Hepatocyte (in vitro differentiated cells): Measurements from ENCODE around the gene GRIK2. TPM values are rescaled to one million over a fixed set of nuclear protein-coding genes. Genes with fewer than 3 reads are reported as not detected.

Experiments used
- DNase-seq: peaks from one replicate; pipeline ENCODE4 v3.0.0-alpha.2; 2016; ENCODE audit warnings: low spot score
- H2AFZ ChIP-seq: fragments of 200-600 bp; sonication (generic); 2 replicates; pipeline ENCODE4 v1.6.0; 2016; ENCODE audit warnings: antibody characterized with exemption, mild to moderate bottlenecking
- H3K27ac ChIP-seq: fragments of 200-600 bp; sonication (generic); 2 replicates; pipeline ENCODE4 v1.5.1; 2016; ENCODE audit warnings: mild to moderate bottlenecking
- H3K27me3 ChIP-seq: fragments of 200-600 bp; sonication (generic); 2 replicates; pipeline ENCODE4 v1.6.1; 2016
- H3K36me3 ChIP-seq: fragments of 200-600 bp; sonication (generic); replicated peaks from 2 replicates; pipeline ENCODE4 v1.5.1; 2016; ENCODE audit warnings: low read depth; ENCODE audit not compliant: insufficient read depth
- H3K4me1 ChIP-seq: fragments of 200-600 bp; sonication (generic); 2 replicates; pipeline ENCODE4 v1.5.1; 2016; ENCODE audit warnings: mild to moderate bottlenecking, moderate library complexity; ENCODE audit not compliant: insufficient read depth
- H3K4me2 ChIP-seq: fragments of 200-600 bp; sonication (generic); 2 replicates; pipeline ENCODE4 v1.6.0; 2016
- H3K4me3 ChIP-seq: fragments of 200-600 bp; sonication (generic); 2 replicates; pipeline ENCODE4 v1.5.1; 2016; ENCODE audit warnings: mild to moderate bottlenecking
- H3K79me2 ChIP-seq: fragments of 200-600 bp; sonication (generic); 2 replicates; pipeline ENCODE4 v1.6.0; 2017; ENCODE audit warnings: mild to moderate bottlenecking
- H3K9me2 ChIP-seq: fragments of 200-600 bp; sonication (generic); replicated peaks from 2 replicates; pipeline ENCODE4 v1.6.0; 2017; ENCODE audit warnings: mild to moderate bottlenecking; ENCODE audit not compliant: insufficient read depth
- H3K9me3 ChIP-seq: fragments of 200-600 bp; sonication (generic); 2 replicates; pipeline ENCODE4 v1.5.1; 2016; ENCODE audit warnings: low read depth, mild to moderate bottlenecking
- H4K20me1 ChIP-seq: fragments of 200-600 bp; sonication (generic); 2 replicates; pipeline ENCODE4 v1.6.0; 2016; ENCODE audit warnings: mild to moderate bottlenecking; ENCODE audit not compliant: insufficient read depth, poor library complexity, severe bottlenecking
- CTCF ChIP-seq: fragments of 200-600 bp; sonication (generic); IDR thresholded peaks from 2 replicates; pipeline ENCODE4 v1.5.1; 2016; ENCODE audit warnings: antibody characterized with exemption, mild to moderate bottlenecking; ENCODE audit not compliant: poor library complexity
- EZH2 ChIP-seq: fragments of 200-600 bp; sonication (generic); IDR thresholded peaks from 2 replicates; pipeline ENCODE4 v1.6.1; 2016; ENCODE audit warnings: antibody characterized with exemption, mild to moderate bottlenecking, borderline replicate concordance
- EZH2phosphoT487 ChIP-seq: fragments of 200-600 bp; sonication (generic); IDR thresholded peaks from one replicate; pipeline ENCODE4 v1.6.1; 2018; ENCODE audit warnings: antibody characterized with exemption, mild to moderate bottlenecking, low read depth, moderate library complexity; ENCODE audit not compliant: unreplicated experiment, severe bottlenecking
- WGBS: methylation state at CpG from one replicate; pipeline ENCODE4 v1.1.6; 2016; ENCODE audit warnings: low lambda C conversion rate; ENCODE audit errors: missing lambda C conversion rate; 5-methylcytosine and 5-hydroxymethylcytosine counted together
- polyA plus RNA-seq: library from polyadenylated mRNA; unstranded; fragments of >200 nt; fragmentation: Nextera tagmentation; extraction: Ambion mirVana; gene quantifications from 2 replicates; pipeline ENCODE4 v1.2.1, GENCODE V29; 2016
- total RNA-seq: library from RNA; depleted of rRNA; stranded (reverse); fragments of >200 nt; gene quantifications from 2 replicates; pipeline ENCODE4 v1.2.3, GENCODE V29; 2014

The GRIK2 gene
- total and polyA plus RNA-seq, 2 experiments from 2014 or later = 5.8 to 6.2 TPM

GRCh38 chr6:101758368-101758767 lies 364.9 kb downstream of the GRIK2 start:
- H3K9me2 ChIP-seq = no peaks in the 10 kb centered on the region
- H3K4me3 ChIP-seq = no peak overlapping the region
- H3K27me3 ChIP-seq = no peaks in the 10 kb centered on the region
- H3K27ac ChIP-seq = no peak overlapping the region
- WGBS = 69% methylated on average over 1 of the region's 1 CpG
- no peak for TF ChIP-seq EZH2
- no peak for TF ChIP-seq CTCF
- no peak for TF ChIP-seq EZH2phosphoT487
- no peaks in the 10 kb centered on the region for H3K36me3 ChIP-seq
- H3K4me2 ChIP-seq = no peak overlapping the region
- no peak for DNase-seq
- no peaks in the 10 kb centered on the region for H3K9me3 ChIP-seq
- no peaks in the 10 kb centered on the region for H4K20me1 ChIP-seq
- H2AFZ ChIP-seq = no peak overlapping the region
- no peaks in the 10 kb centered on the region for H3K4me1 ChIP-seq
- H3K79me2 ChIP-seq = no peaks in the 10 kb centered on the region

GRCh38 chr6:101760843-101761621 lies 367.5 kb downstream of the GRIK2 start:
- Histone ChIP-seq H3K27ac (no peak overlapping the region), H3K4me3 (no peak overlapping the region), H4K20me1 (no peaks in the 10 kb centered on the region), H3K27me3 (no peaks in the 10 kb centered on the region), H3K4me2 (no peak overlapping the region), H3K9me2 (no peaks in the 10 kb centered on the region), H3K36me3 (no peaks in the 10 kb centered on the region), H2AFZ (no peak overlapping the region), H3K79me2 (no peaks in the 10 kb centered on the region), H3K4me1 (no peaks in the 10 kb centered on the region), H3K9me3 (no peaks in the 10 kb centered on the region)
- TF ChIP-seq EZH2phosphoT487 = no peak
- no peak for TF ChIP-seq CTCF
- no peak for TF ChIP-seq EZH2
- DNase-seq = peak; percentile 24

- Histone ChIP-seq H3K27ac (no peak overlapping the region), H3K4me1 (no peaks in the 10 kb centered on the region), H2AFZ (no peak overlapping the region), H3K36me3 (no peaks in the 10 kb centered on the region), H3K4me3 (no peak overlapping the region), H3K27me3 (no peaks in the 10 kb centered on the region), H3K4me2 (no peak overlapping the region), H4K20me1 (no peaks in the 10 kb centered on the region), H3K79me2 (no peaks in the 10 kb centered on the region), H3K9me2 (no peaks in the 10 kb centered on the region), H3K9me3 (no peaks in the 10 kb centered on the region)
- no peak for TF ChIP-seq EZH2phosphoT487
- TF ChIP-seq EZH2 = no peak
- no peak for TF ChIP-seq CTCF
- no peak for DNase-seq
- 52% methylated on average over 3 of the region's 3 CpGs for WGBS
Observed at GRCh38 chr6:101762851-101763250, 369.3 kb downstream of the GRIK2 start.
